A204.1 (cell line): ENCODE data around the gene TMEM131L.
"Not testable (repeated sequence)": the region's sequence is repeated elsewhere in the genome, so short reads cannot be mapped to it uniquely, and the experiment has no call there.

Source experiments
- FAIRE-seq: peaks from 2 replicates; lab custom pipeline; 2012; peaks lifted over from hg19 to GRCh38; lab: Jason Lieb, UNC

Gene TMEM131L

DNA sequence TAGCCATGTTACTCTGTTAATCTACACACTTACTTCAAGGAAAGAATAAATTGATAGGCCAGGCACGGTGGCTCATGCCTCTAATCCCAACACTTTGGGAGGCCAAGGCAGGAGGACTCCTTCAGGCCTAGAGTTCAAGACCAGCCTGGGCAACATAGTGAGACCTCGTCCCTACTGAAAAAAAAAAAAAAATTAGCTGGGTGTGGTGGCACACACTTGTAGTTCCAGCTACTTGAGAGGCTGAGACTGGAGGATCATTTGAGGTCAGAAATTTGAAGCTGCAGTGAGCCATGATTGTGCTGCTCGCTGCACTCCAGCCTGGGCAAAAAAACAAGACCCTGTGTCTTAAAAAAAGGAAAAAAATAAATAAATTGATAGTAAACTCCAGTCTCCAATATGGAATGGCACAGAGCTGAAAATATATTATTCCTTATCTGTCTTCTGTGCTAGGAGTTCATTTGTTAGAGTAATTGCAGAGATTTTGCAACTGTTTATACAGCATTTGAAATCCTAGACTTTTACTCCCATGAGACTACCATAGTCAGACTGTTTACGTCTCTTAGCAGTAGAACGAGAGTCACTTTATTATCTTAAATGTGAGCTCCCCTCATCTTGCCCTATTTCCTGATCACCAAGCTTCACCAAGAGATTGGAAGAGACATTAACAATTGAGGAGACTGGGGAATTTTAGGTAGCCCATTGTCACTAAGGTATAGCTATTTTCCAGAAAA lies 18.8 kb upstream of the TMEM131L start:
- FAIRE-seq = no peak

DNA sequence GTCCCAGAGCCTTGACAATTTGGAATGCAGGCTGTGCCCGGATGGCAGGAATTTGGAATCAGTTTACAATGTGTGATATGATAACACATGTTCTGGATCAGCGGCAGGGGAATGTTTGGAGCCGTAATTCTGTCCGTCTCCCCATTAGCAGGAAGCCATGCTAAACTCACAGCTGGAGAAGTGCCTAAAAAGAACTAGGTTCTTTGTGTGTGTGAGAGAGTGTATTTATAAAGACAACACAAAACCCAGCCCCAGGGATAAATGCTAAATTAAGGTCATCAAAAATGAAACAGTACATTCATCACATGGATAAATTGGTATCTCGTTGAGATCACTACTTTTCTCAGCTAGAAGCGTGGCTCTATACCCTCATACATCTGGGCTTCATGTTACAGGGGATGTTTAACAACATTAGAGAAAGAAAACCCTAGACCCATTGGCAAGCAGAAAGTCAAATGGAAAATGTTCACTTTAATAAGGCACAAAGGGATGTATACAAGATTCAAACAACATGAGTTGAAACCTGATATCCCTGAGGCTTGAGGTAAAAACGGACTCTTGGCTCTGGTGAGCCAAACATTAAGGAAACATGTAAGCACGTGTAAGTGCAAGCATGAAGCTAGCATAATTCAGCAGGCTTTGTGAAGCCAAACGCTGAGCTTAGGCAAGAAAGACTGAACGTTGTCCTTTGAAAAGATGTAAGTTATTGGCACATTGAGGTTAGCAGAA lies 18.0 kb upstream of the TMEM131L start:
- FAIRE-seq = no peak

DNA sequence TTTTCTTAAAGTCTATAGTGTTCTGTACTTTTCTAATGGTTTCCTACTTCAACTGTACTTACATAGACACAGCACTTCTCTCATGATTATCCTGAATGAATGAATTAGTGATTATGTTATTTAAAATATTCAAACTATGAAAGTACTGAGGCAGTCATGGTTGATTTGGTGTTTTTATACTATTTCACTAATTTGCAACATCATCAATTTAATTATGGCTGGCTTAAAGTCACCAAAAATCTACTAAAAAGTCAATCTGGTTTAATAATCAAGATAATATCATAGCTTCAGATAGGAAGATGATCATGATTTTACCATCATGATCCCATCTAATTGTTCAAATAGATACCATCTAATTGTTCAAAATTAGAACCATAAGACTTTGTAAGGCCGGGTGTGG lies 16.8 kb upstream of the TMEM131L start:
- FAIRE-seq = no peak

DNA sequence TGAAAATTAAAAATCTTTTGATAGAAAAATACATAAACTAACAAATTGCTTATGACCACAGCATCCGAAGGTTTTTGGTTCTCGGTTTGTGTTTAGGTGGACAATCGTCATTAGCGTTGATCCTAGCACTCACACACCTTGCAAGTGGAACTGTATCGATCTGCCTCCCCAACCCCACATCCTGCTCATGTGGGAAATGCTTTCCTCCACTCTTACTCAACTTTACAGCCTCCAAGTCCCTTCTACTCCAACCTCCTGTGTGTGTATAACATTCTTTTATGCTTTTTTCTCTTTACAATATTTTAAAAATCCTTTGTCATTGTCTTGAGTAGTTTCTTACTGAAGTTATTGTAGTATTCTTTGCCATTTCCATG lies 15.6 kb upstream of the TMEM131L start:
- FAIRE-seq = no peak

DNA sequence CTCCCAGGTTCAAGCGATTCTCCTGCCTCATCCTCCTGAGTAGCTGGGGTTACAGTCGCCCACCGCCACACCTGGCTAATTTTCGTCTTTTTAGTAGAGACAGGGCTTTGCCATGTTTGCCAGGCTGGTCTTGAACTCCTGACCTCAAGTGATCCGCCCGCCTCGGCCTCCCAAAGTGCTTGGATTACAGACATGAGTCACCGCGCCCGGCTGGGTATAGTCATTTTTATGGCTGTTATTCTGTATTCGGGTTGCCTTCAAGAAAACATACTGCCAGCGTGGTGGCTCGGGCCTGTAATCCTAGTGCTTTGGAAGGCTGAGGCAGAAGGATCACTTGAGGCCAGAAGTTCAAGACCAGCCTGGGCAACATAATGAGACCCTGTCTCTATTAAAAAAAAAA lies 15.0 kb upstream of the TMEM131L start:
- FAIRE-seq = not testable (repeated sequence)

DNA sequence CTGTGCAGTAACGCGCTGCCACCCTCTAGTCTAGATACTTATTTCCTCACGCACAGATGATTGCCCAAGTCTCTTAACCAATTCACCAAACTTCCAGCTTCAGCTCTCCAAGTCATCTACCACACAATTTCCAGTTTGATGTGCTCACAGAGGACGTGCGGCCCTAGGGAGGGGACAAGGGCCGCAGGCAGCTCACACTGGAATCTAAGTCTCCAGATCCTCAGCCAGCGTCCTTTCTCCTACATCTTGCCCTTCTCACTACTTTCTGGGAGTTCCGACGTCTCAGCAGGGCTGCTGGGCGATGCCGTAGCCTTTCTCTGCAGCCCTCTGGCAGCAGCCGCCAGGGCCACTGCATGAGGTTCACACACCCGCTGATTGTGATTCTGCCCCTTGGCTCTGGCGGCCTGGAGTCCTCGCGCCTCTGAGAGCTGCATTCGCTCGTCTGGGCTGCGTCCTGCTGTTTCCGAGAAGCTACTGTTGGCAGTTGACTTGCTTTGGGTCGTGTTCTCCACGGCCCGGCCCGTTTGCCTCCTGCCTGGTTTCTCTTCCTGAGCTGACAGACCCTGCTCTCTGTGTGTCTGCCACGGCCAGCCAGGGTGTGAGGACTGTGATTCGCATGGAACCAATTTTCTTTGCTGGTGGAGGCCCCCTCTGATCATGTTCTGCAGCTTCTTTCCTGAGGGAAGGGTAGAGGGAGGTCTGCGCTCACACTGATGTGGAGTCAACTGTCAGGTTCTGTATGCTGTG lies 14.1 kb upstream of the TMEM131L start:
- FAIRE-seq = no peak

DNA sequence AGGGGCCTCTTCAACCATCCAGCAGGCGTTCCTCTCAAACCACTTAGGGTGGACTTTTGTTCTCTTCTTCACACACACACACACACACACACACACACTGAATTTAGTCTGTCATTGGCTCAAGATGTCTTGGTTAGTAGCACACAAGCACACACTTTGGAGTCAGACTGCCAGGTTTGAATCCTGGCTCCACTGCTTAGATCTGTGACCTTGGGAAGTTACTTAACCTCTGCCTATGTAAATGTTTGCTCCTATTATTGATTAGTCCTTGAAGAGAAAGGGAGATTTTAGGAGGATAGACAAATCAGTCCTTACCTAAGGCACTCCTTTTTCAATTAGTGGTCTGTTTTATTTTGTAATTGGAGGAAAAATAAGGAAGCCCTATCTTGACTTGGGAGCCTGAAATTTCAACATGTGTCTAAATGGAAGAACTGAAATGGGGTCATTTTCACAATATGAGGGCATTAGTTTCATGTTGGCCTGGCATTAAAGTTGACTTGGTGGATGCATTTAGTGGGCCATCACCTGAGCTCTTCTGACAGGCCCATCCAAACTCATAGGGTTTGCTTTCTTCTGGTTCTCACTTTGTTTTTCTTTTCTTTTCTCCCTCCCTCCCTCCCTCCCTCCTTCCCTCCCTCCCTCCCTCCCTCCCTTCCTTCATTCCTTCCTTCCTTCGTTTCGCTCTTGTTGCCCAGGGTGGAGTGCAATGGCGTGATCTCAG lies 13.3 kb upstream of the TMEM131L start:
- no peak for FAIRE-seq

DNA sequence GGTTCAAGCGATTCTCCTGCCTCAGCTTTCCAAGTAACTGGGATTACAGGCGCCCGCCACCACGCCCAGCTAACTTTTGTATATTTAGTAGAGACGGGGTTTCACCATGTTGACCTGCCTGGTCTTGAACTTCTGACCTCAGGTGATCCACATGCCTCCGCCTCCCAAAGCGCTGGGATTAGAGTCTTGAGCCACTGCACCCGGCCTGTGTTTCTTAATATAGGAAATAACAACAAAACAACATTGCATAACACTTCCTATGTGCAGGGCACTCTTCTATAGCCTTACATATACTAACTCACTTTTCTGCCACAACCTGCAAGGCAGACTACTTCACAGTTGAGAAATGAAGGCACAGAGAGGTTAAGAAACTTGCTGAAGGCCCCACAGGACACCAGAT lies 12.8 kb upstream of the TMEM131L start:
- FAIRE-seq = no peak

DNA sequence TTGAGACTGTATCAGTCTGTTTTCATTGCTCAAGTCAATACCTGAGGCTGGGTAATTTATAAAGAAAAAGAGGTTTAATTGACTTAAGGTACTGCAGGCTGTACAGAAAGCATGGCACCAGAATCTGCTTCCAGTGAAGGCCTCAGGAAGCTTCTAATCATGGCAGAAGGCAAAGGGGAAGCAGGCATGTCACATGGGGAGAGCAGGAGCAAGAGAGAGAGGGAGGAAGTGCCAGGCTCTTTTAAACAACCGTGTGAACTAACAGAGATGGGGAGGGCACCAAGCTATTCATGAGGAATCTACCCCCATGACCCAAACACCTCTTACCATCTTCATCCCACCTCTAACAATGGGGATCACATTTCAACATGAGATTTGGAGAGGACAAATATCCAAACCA lies 7.2 kb upstream of the TMEM131L start:
- FAIRE-seq = no peak

DNA sequence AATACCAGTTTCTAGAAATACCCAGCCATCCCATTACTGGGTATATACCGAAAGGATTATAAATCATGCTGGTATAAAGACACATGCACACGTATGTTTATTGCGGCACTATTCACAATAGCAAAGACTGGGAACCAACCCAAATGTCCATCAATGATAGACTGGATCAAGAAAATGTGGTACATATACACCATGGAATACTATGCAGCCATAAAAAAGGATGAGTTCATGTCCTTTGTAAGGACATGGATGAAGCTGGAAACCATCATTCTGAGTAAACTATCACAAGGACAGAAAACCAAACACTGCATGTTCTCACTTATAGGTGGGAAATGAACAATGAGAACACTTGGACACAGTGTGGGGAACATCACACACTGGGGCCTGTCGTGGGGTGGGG lies 4.6 kb upstream of the TMEM131L start:
- FAIRE-seq = not testable (repeated sequence)

DNA sequence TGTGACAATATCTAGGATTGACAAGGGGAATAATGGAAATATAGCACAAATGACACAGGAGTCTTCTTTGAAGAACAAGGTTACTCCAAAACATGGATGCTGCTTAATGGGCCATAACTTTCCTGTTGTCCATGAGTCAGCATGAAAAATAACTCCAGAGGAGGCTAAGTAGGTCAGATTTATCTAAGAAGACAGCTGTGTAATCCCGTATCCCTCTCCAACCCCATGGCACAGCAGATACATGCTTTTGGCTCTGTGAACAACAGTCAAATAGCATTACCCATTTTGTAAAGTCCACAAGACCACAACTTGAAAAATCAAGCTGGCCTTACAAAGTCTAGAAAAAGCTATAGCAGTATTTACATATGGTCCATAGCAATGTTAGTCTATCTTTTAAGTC lies 2.1 kb upstream of the TMEM131L start:
- FAIRE-seq = no peak

DNA sequence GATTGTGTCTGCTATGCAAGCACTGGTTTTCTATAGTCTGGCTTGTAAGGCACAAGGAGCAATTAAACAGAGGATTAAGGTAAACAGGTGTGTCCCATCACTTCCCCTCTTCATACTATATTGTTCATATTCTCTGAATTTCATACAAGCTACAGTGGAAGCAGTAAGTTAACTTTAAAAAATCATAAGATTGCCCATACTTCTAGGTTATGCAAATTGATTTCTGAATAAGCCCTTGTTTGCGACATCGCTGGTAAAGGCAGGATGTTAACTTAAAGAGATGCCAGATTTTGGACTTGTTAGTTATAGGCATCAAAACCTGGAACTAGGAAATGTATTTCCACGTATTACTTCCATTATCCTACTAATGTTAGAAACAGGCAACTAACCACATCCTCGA lies 1.0 kb upstream of the TMEM131L start:
- no peak for FAIRE-seq

DNA sequence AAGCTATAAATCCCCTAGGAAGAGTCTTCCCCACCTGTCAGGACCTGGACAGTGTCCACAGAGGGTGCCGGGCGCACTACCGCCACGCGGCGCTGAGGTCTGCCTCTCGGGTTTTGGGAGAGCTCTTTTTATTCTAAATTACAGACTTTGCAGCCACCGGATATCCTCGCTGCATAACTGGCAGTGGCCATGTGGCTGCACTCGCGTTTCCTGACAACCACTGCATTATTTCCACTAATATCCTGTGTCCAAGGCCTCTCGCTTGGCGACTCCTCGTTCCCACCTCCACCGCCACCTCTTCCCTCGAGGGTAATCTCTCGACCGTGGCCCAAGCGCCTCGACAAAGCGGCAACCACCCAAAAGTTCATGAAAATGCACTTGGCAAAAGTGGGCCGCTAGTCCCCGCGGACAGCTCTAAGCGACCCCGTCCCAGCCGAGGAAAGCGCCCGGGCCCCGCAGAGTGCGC lies 512 bp upstream of the TMEM131L start:
- no peak for FAIRE-seq

DNA sequence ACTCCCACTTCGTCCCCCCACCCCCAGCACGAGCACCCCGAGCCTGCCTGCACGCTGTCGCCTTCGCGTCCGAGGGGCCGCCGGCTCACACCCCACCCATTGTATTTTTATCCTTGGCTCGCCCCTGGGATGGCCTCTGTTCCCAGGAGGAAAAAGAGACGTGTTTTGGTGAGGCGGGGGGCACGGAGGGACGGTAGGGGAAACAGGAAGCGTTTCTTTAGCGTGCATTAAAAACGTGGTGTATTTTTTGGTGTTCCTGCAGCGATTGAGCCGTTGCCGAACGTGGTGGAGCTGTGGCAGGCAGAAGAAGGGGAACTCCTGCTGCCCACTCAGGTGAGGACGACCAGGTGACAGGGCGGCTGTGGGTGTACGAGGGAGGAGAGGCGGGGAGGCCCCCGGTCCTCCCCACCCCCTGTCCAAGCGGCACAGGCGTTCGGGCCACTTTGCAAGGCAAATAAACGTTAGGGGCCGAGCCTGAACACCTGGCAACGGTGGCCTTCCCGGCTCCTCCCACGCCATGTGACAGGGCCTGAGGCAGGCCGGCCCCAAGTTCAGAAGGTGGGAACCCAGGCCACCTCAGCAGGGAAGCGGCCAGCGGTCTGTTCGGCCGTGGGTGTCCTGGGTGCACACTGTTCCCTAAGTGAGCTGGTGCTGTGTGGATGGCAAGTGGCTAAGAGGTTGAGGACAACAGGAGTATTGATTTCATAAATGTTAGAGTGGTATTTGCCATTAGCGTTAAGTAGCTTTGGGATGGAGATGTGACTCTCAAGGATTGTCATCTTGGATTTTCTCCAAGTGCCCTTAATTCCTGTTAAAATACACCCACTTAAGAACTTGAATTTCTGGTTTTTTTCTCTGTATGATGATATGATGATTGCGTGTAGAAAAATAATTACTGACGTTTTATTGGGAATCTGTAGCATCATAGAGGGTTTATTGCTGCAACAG lies 1.1 kb downstream of the TMEM131L start:
- FAIRE-seq = no peak

DNA sequence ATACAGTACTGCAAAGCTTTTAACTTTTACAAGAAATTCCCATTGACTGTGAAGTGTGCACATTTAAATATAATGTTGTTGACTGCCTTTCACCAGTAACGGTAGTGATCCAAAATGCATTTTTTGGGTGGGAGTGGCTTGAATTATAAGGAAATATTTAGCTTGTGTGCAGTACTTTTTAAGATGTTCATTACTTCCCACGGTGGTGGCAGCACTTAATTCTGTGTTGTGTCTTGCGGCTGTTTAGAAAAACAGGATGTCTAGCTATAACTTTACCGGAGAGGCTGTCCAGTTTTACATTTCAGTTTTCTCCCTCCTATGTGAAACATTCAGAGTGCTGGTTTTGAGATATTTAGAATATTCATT lies 1.7 kb downstream of the TMEM131L start:
- FAIRE-seq = no peak

DNA sequence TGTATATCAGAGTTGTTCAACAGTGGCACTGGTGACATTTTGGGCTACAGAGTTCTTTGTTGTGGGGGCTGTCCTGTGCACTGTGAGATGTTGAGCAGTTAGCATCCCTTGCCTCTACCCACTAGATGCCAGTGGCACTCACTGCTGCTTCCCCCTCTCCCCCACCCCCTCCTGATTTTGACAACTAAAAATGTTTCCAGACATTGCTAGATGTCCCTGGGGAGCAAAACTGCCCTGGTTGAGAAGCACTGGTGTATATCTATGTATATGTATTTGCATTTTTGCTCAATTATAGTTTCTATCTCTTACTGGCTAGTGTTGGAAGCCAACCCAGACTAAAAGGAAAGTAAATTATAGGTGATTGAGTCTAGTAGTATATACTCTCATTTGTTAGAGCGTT lies 2.4 kb downstream of the TMEM131L start:
- FAIRE-seq = no peak

DNA sequence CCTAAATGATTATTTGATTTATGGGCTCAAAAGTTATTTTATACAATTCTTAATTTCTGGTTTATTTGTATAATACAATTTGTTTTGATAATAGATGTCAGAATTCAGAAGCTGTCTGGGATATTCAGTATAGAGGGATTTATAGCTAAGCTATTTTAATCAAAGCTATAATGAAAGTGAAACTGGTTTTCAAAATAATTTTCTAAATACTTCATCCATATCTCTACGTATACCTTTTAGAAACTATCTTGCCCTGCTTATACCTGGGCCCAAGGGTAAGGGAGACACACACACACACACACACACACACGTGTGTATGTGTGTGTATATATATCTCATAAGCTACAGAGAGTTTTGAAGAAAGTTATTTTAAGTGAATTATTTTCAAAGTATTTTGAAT lies 2.9 kb downstream of the TMEM131L start:
- FAIRE-seq = no peak

DNA sequence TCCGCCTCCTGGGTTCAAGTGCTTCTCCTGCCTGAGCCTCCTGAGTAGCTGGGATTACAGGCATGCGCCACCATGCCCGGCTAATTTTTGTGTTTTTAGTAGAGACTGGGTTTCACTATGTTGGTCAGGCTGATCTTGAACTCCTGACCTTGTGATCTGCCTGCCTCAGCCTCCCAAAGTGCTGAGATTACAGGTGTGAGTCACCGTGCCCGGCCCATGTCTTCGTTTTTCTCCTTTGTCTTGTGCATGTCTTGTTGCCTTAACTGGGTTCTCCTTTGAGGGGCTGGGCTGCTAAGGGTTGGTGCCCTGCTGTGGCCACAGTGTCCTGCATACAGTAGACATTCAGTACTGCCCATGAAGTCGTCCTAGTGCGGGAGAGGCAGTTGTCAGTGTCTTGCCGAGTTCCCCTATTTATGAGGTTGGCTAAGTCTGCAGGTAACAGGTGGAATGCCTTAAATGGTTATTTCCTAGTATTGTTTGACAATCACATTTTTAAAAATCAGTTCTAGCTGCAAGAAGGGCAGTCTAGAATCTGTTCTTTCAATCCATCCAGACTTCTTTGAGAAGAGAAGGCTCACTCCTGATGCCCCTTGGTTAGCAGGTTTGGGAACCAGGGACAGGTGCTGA lies 5.0 kb downstream of the TMEM131L start:
- FAIRE-seq = not testable (repeated sequence)

DNA sequence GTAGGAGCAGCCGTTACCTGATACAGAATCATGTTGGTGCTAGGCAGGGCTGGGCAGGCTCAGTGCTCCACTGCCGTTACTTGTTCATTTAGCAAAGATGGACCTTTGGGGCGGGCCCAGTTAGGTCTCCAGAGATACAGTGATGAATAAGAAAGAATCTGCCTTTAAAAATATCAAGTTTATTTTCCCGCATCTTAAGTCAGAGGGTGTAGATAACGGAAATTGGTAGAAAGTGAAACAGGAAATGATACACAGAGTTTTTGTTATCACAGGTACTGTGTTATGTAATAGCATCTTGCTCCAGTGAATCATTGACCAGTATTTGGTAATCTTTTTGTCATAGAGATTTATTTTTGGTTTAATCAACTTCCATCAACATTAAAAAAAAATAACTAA lies 5.5 kb downstream of the TMEM131L start:
- no peak for FAIRE-seq

DNA sequence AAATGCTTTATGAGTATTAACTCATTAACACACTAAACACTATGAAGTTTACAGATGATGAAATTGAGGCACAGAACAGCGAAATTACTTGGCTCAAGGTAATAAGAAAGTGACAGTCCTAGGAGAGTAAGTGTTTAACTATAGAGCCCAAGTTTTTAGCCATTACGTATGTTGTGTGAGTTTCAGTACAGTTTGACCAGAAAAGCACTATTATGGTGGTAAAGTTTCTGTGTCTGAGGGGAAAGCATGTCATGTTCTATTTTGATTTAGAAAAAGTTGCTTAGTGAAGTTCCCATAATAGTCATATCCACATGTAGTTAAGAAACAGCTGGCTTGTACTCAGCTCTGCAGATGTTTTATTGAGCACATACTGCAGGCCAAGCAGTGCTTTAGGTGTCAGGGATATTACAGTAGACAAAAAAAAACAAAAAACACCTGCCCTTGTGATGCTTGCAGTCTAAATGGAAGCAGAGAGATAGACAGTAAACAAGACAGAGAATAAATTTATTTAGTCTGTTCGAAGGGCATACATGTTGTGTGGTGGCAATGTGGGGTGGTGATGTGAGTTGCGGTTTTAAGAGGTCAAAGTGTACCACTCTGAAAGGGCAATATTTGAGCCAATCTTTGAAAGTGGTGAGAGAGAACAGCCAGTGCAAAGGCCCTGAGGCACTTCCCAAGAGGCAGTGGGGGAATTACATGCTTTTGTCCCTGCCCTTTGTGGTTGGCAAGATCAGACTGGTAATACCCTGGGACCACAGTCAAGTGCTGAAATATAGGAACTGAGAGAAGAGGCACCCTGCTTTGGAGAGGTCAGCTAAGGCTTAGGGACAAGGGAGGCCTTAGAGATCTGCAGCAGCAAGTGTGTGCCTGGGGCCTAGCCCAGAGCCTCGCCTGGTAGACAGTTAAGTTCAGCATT lies 6.2 kb downstream of the TMEM131L start:
- no peak for FAIRE-seq
